Endothelial cell (in vitro differentiated cells): ENCODE results near the gene KCNS1. TPM values are rescaled to one million over a fixed set of nuclear protein-coding genes. Genes with fewer than 3 reads are reported as not detected.

ENCODE experiments used
- DNase-seq: peaks from one replicate; pipeline ENCODE4 v3.0.0; 2021; ENCODE audit warnings: low spot score
- H3K27ac Mint-ChIP-seq: one replicate; pipeline ENCODE4 v1.8.0; 2021; ENCODE audit warnings: mixed read lengths, inconsistent platforms; ENCODE audit not compliant: unreplicated experiment
- H3K27me3 Mint-ChIP-seq: one replicate; pipeline ENCODE4 v1.8.0; 2021; ENCODE audit warnings: mild to moderate bottlenecking, moderate library complexity, mixed read lengths, inconsistent platforms; ENCODE audit not compliant: unreplicated experiment
- H3K36me3 Mint-ChIP-seq: one replicate; pipeline ENCODE4 v1.8.0; 2021; ENCODE audit warnings: mild to moderate bottlenecking, low read depth, mixed read lengths, inconsistent platforms; ENCODE audit not compliant: unreplicated experiment
- H3K4me1 Mint-ChIP-seq: one replicate; pipeline ENCODE4 v1.8.0; 2021; ENCODE audit warnings: mild to moderate bottlenecking, mixed read lengths, inconsistent platforms; ENCODE audit not compliant: unreplicated experiment
- H3K4me3 Mint-ChIP-seq: one replicate; pipeline ENCODE4 v1.8.0; 2021; ENCODE audit warnings: mild to moderate bottlenecking, mixed read lengths, inconsistent platforms; ENCODE audit not compliant: unreplicated experiment
- H3K9me3 Mint-ChIP-seq: one replicate; pipeline ENCODE4 v1.8.0; 2021; ENCODE audit warnings: mixed read lengths, inconsistent platforms; ENCODE audit not compliant: unreplicated experiment
- CTCF ChIP-seq: fragments of 200-600 bp; sonication (generic); IDR thresholded peaks from one replicate; pipeline ENCODE4 v1.5.0; 2021; ENCODE audit warnings: antibody characterized with exemption; ENCODE audit not compliant: unreplicated experiment
- total RNA-seq: library from RNA; stranded (reverse); fragmentation: NEBNext Ultra II Directional; extraction: Animal tissue kit (Norgen Biotek cat#: 25700); gene quantifications from one replicate; pipeline ENCODE4 v1.2.1, GENCODE V29; 2021; ENCODE audit not compliant: unreplicated experiment

The KCNS1 gene
- total RNA-seq, 1 donor from 2014 or later: 0.10 TPM

GRCh38 chr20:45059022-45059728 is 41.8 kb downstream of the KCNS1 start:
- Mint-ChIP-seq H3K4me1 (no peaks in the 10 kb centered on the region), H3K27me3 (peaks cover 1% of the 10 kb centered on the region), H3K9me3 (no peaks in the 10 kb centered on the region), H3K36me3 (peaks cover 2% of the 10 kb centered on the region), H3K4me3 (no peak overlapping the region), H3K27ac (no peak overlapping the region)
- no peak for DNase-seq
- TF ChIP-seq CTCF: no peak

GRCh38 chr20:45058168-45058850 is 42.6 kb downstream of the KCNS1 start:
- H3K4me1 Mint-ChIP-seq: no peaks in the 10 kb centered on the region
- peaks cover 6% of the 10 kb centered on the region for H3K36me3 Mint-ChIP-seq
- DNase-seq: no peak
- no peak for TF ChIP-seq CTCF
- no peak overlapping the region for H3K4me3 Mint-ChIP-seq
- H3K27ac Mint-ChIP-seq: no peak overlapping the region
- no peaks in the 10 kb centered on the region for H3K9me3 Mint-ChIP-seq
- H3K27me3 Mint-ChIP-seq: peaks cover 1% of the 10 kb centered on the region

GRCh38 chr20:45056473-45057173 is 44.3 kb downstream of the KCNS1 start:
- H3K36me3 Mint-ChIP-seq: peaks cover 5% of the 10 kb centered on the region
- no peaks in the 10 kb centered on the region for H3K9me3 Mint-ChIP-seq
- no peak for TF ChIP-seq CTCF
- no peak overlapping the region for H3K27ac Mint-ChIP-seq
- no peaks in the 10 kb centered on the region for H3K4me1 Mint-ChIP-seq
- no peak overlapping the region for H3K4me3 Mint-ChIP-seq
- DNase-seq: no peak
- peaks cover 1% of the 10 kb centered on the region for H3K27me3 Mint-ChIP-seq

- Mint-ChIP-seq H3K4me1 (peaks cover 1% of the 10 kb centered on the region), H3K36me3 (peaks cover 5% of the 10 kb centered on the region), H3K27me3 (no peaks in the 10 kb centered on the region), H3K27ac (no peak overlapping the region), H3K4me3 (no peak overlapping the region), H3K9me3 (no peaks in the 10 kb centered on the region)
- DNase-seq: no peak
- TF ChIP-seq CTCF: no peak
Measured at GRCh38 chr20:45055056-45055455, 45.9 kb downstream of the KCNS1 start.
